K562 (cell line): Measurements from ENCODE around the gene CAPRIN2. TPM values are rescaled to one million over a fixed set of nuclear protein-coding genes. Genes with fewer than 3 reads are reported as not detected.
A peak's percentile ranks its signal among the peaks of the same experiment; 100 is the strongest.

Experiments used
- ARID2 ChIP-seq: fragments of 450-650 bp; IDR thresholded peaks from 2 replicates; pipeline ENCODE4 v1.6.1; 2017; ENCODE audit warnings: antibody characterized with exemption, mild to moderate bottlenecking
- ARID3A ChIP-seq: IDR thresholded peaks from 2 replicates; pipeline ENCODE4 v1.6.1; 2012; ENCODE audit warnings: low read depth, low read length, improper control_type of control experiment, borderline replicate concordance
- BACH1 ChIP-seq: fragments of 200-800 bp; sonication (Bioruptor generic); IDR thresholded peaks from 2 replicates; pipeline ENCODE4 v1.6.1; 2016; ENCODE audit warnings: missing genetic modification characterization, missing compliant biosample characterization
- E2F6 ChIP-seq, 2 experiments: IDR thresholded peaks; 2 replicates each; pipeline ENCODE4 v1.6.1; 2011; ENCODE audit warnings: borderline replicate concordance in 1 of 2, control low read depth in 1 of 2, low read depth in 1 of 2, low read length in 1 of 2, mild to moderate bottlenecking in 1 of 2, mixed read lengths in 1 of 2, moderate library complexity in 1 of 2; ENCODE audit not compliant: insufficient read depth in 1 of 2, insufficient read length in 1 of 2, poor library complexity in 1 of 2, severe bottlenecking in 1 of 2; ENCODE audit errors: extremely low read depth in 1 of 2
- ELF2 ChIP-seq: fragments of 250-450 bp; sonication (Bioruptor Pico); IDR thresholded peaks from 2 replicates; pipeline ENCODE4 v1.5.0; 2021; ENCODE audit warnings: mild to moderate bottlenecking
- FOXP1 ChIP-seq: sonication (generic); formaldehyde crosslinking; IDR thresholded peaks from 2 replicates; pipeline ENCODE4 v1.8.0; 2022; ENCODE audit warnings: mild to moderate bottlenecking, missing genetic modification reagents
- GATAD2B ChIP-seq: fragments of 450-650 bp; IDR thresholded peaks from 2 replicates; pipeline ENCODE4 v1.6.1; 2017; ENCODE audit warnings: mild to moderate bottlenecking, borderline replicate concordance
- GTF2B ChIP-seq: IDR thresholded peaks from 2 replicates; pipeline ENCODE4 v1.6.1; 2011; ENCODE audit not compliant: insufficient read length; ENCODE audit errors: extremely low read depth
- HBP1 ChIP-seq: fragments of 450-650 bp; formaldehyde crosslinking; IDR thresholded peaks from 2 replicates; pipeline ENCODE4 v1.4.0; 2022; ENCODE audit warnings: missing genetic modification characterization
- HLTF ChIP-seq: fragments of 450-650 bp; IDR thresholded peaks from 2 replicates; pipeline ENCODE4 v1.6.1; 2016
- IRF2 ChIP-seq: sonication (generic); formaldehyde crosslinking; IDR thresholded peaks from 2 replicates; pipeline ENCODE4 v1.8.1; 2022; ENCODE audit warnings: mild to moderate bottlenecking, missing genetic modification reagents
- MIER1 ChIP-seq: fragments of 450-650 bp; IDR thresholded peaks from 2 replicates; pipeline ENCODE4 v1.6.1; 2016; ENCODE audit warnings: antibody characterized with exemption, mild to moderate bottlenecking, low read depth
- MTA2 ChIP-seq: fragments of 450-650 bp; IDR thresholded peaks from 2 replicates; pipeline ENCODE4 v1.6.1; 2016; ENCODE audit warnings: low read depth
- NFIX ChIP-seq: fragments of 250-450 bp; sonication (Bioruptor Pico); IDR thresholded peaks from 2 replicates; pipeline ENCODE4 v1.4.0; 2020; ENCODE audit warnings: low read depth, mild to moderate bottlenecking, moderate library complexity
- POU5F1 ChIP-seq: fragments of 150-350 bp; IDR thresholded peaks from 2 replicates; pipeline ENCODE4 v1.6.1; 2014; ENCODE audit warnings: borderline replicate concordance, low read length, low read depth, mild to moderate bottlenecking; ENCODE audit not compliant: partially characterized antibody
- RBM14 ChIP-seq: fragments of 200-400 bp; formaldehyde crosslinking; IDR thresholded peaks from 2 replicates; pipeline ENCODE4 v1.6.1; 2018; ENCODE audit warnings: low read depth, mild to moderate bottlenecking, low read length, moderate library complexity, borderline replicate concordance; ENCODE audit not compliant: insufficient read depth
- SMARCC2 ChIP-seq: fragments of 450-650 bp; IDR thresholded peaks from 2 replicates; pipeline ENCODE4 v1.6.1; 2017; ENCODE audit warnings: antibody characterized with exemption, moderate library complexity, mild to moderate bottlenecking, low read depth
- TCF3 ChIP-seq: sonication (generic); formaldehyde crosslinking; IDR thresholded peaks from 2 replicates; pipeline ENCODE4 v1.4.0; 2020; ENCODE audit warnings: mild to moderate bottlenecking, missing genetic modification reagents
- U2AF2 ChIP-seq: fragments of 200-400 bp; formaldehyde crosslinking; optimal IDR thresholded peaks from 2 replicates; pipeline ENCODE3; 2017; ENCODE audit warnings: low read depth, mild to moderate bottlenecking, low read length
- ZNF197 ChIP-seq: fragments of 200-800 bp; sonication (Bioruptor generic); IDR thresholded peaks from 2 replicates; pipeline ENCODE4 v1.6.1; 2016; ENCODE audit warnings: low read depth, missing genetic modification characterization, missing compliant biosample characterization
- ZNF224 ChIP-seq: sonication (generic); formaldehyde crosslinking; IDR thresholded peaks from 2 replicates; pipeline ENCODE4 v1.8.0; 2022; ENCODE audit warnings: mild to moderate bottlenecking, missing genetic modification reagents
- ZNF695 ChIP-seq: fragments of 450-650 bp; formaldehyde crosslinking; IDR thresholded peaks from 2 replicates; pipeline ENCODE4 v1.4.0; 2020; ENCODE audit warnings: mild to moderate bottlenecking, moderate library complexity
- ZNF785 ChIP-seq: fragments of 250-450 bp; sonication (Bioruptor Pico); IDR thresholded peaks from 2 replicates; pipeline ENCODE4 v1.4.0; 2020; ENCODE audit warnings: mild to moderate bottlenecking
- polyA plus RNA-seq, 8 experiments: library from polyadenylated mRNA; depleted of rRNA in 4 of 8; stranded (reverse) in 5 of 8; unstranded in 3 of 8; fragments of >200 nt; fragmentation: Nextera tagmentation in 2 of 8; fragmentation: Illumina TruSeq in 1 of 8; extraction: Ambion mirVana in 2 of 8; extraction: Trizol in 1 of 8; gene quantifications; 2 replicates each; pipeline versions ENCODE4 v1.2.1 to v1.2.3, GENCODE V29; 2011 to 2014; ENCODE audit warnings: inconsistent platforms in 1 of 8, missing spikeins in 1 of 8
- total RNA-seq, 7 experiments: library from RNA; depleted of rRNA in 6 of 7; stranded (reverse); fragments of >200 nt in 6 of 7; fragmentation: Illumina TruSeq in 2 of 7; extraction: Trizol in 2 of 7; gene quantifications; 2 replicates each; pipeline versions ENCODE4 v1.2.1 to v1.2.3, GENCODE V29; 2011 to 2021; ENCODE audit warnings: low replicate concordance in 1 of 7

The CAPRIN2 gene
- total and polyA plus RNA-seq, 9 of the 15 experiments (the other 6 are each of a cell fraction or from before 2014, with no cell fraction given) = 2.3 to 14.5 (median 8.9) TPM

GRCh38 chr12:30695199-30696102 is 59.3 kb downstream of the CAPRIN2 start, which contains the start of gene IPO8 (continued):
- TF ChIP-seq FOXP1 (CRISPR knock-in tag) (peak; percentile 75; the same call in 1 of the 2 replicates), ZNF197 (CRISPR knock-in tag) (peak; percentile 75; the same call in 1 of the 2 replicates), E2F6 (IDR thresholded peaks at IDR 0.05; ENCODE audit: borderline replicate concordance in 1 of 2, extremely low read depth in 1 of 2, insufficient read depth in 1 of 2, insufficient read length in 1 of 2, low read depth in 1 of 2, low read length in 1 of 2, poor library complexity in 1 of 2, severe bottlenecking in 1 of 2) (peak; percentile 33 to 65), MIER1 (no peak), TCF3 (CRISPR knock-in tag) (no peak), IRF2 (no peak), RBM14 (no peak), U2AF2 (no peak), ARID3A (no peak), GTF2B (no peak), ZNF224 (CRISPR knock-in tag) (no peak), MTA2 (no peak), ZNF785 (no peak), ZNF695 (CRISPR knock-in tag) (no peak), BACH1 (tag) (no peak), SMARCC2 (0 out of 2 replicates have a peak, but pooled peaks have one; percentile 10), ARID2 (no peak), NFIX (no peak), ELF2 (CRISPR knock-in tag) (peak; percentile 46; the same call in 1 of the 2 replicates), HLTF (no peak), POU5F1 (no peak), HBP1 (CRISPR knock-in tag) (no peak), GATAD2B (peak; percentile 61; the same call in 1 of the 2 replicates)
